Activated gamma-delta T cell treated with Interleukin-2 at 50 U/mL for 16 hours (primary cell): ENCODE results near the gene ARGLU1.
A peak's percentile ranks its signal among the peaks of the same experiment; 100 is the strongest.

Experiments
- DNase-seq: peaks from one replicate; pipeline ENCODE4 v3.0.0-alpha.2; 2020

ARGLU1 gene

GRCh38 chr13:106537521-106537920 is 30.4 kb downstream of the ARGLU1 start:
- DNase-seq = no peak

DNA sequence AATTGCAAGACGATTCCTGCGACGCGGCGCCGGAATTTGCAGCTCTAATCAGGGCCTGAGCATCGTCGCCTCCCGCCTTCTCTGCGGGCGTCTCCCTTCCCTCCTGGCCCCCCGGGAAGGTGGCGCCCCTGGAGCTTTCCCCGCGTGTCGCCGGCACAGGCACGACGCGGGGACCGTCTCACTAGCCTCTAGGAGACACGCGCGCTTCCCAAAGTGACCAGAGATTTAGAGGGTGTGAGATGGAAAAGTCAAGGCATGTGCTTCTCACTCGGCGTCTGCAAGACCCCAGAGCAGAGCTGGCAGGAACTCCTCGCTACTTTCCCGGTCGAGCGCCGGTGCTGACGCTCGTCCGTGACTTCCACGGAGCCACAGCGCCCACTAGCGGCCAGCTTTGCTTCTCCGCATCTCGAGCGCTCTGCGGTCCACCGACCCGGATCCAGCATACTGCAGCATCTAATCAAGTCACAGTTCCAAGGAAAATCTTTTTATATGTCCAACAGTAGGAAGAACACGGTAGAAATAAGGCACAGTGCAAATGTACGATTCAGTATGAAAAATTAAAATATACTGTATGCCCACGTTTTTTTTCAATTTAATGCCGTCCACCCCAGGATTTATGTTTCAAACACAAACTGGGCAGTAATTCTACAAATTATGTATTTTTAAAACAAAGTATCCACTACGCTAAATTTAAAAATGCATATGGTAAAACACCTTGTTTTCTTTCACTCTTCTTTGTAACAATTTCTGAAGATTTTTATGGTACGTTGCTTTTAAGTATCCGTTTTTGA is 31.5 kb downstream of the ARGLU1 start:
- peak; percentile 89 for DNase-seq

- peak; percentile 81 for DNase-seq
Measured at GRCh38 chr13:106535552-106536243, 32.2 kb downstream of the ARGLU1 start, which contains the start of gene EFNB2. Gene EFNB2 (minus strand): TSS chr13:106535662. CDS start chr13:106534964, 698 bp downstream.

GRCh38 chr13:106534639-106535551 is 33.0 kb downstream of the ARGLU1 start:
- DNase-seq = peak; percentile 8

DNA sequence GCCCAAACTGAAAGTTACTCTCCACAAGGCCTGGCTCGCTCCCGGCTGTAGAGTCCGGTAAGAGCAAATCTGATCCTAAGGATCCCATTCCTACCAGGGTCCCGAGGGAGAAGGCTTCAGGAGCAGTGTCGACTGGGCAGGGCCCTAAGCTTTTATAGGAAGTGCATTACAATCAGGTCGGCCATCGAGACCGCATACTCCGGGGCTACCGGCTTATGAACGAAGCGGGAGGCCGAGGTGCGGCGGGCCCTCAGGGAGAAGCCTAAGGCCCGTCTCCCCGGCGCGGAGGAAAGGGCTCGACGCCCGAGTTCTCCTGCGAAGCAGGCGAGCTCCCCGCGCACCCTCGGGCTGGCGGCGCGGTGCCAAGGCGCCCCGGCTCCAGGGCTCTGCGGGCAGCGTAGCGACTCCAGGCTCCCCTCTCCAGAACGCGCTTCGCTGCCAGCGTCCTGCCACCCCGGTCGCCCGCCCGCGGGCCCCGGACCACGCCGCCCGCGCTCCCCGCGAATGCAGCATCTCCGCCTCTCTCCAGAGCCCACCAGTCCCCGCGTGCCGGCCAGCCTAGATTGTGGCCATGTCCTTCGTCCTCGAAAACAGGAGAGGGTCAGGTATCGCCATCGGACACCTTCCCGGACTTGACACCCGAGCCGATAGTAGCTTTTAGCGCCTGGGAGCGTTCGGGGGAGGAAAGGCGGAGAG is 33.8 kb downstream of the ARGLU1 start:
- peak; percentile 16 for DNase-seq

- DNase-seq = no peak
Measured at GRCh38 chr13:106533101-106533942, 34.6 kb downstream of the ARGLU1 start.

DNA sequence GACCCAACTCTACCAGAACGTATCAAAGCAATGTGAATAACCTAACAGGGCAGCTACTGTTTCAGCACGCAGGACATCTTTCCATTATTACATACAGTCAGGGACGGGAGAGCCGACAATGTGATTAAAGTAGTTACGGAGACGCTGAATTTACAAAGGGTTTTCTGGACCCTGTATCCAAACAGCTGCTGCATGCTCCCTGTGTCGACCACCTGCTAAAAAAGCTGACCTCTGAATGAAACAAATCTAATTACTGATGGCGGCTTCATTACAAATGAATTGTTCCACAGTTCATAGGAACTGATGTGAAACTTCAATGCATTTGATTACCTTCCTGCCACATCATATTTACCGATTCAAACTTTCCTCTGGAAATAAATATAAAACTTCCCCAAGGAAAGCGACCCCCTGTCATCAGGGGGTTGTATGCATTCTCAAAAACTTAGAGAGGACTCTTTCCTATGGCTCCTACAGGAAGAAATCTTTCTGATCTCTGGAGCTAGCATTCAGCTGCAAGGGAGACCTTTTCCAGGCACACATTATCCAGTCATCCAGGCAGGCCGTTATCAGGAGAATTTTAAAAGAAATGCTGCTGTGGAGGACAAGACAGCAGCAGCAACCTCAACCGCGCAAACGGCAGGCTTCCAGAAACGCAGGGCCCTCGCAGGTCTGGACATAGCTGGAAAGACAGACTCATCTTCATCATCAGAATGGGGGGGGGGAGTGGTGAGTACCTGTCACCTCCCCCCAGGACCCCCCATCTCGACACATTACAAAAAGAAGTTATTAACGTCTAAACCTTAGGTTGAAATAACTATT is 35.6 kb downstream of the ARGLU1 start:
- DNase-seq = no peak

DNA sequence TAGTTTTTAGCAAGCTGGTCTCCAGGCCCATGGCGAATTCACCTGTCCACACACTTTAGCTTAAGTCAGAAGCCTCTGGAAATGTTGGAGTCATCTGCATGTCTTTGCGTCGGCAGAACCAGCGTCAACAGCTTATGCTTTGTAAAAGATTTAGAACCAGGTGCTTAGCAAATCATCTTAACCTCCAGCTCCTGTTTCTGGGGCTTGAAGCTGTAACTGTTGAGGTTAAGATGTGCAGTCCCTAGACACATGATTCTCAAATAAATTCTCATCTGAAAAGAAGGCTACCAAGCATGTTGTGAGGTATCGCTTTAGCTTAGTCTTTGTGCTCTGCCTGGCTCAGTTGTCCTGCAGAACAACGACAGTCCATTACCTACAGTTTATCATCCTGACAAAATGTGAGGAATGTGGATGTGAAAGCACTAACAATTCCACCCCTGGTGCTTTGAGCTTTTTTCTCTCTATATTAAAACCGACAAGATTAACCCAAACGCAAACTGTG is 36.9 kb downstream of the ARGLU1 start:
- DNase-seq = no peak

DNA sequence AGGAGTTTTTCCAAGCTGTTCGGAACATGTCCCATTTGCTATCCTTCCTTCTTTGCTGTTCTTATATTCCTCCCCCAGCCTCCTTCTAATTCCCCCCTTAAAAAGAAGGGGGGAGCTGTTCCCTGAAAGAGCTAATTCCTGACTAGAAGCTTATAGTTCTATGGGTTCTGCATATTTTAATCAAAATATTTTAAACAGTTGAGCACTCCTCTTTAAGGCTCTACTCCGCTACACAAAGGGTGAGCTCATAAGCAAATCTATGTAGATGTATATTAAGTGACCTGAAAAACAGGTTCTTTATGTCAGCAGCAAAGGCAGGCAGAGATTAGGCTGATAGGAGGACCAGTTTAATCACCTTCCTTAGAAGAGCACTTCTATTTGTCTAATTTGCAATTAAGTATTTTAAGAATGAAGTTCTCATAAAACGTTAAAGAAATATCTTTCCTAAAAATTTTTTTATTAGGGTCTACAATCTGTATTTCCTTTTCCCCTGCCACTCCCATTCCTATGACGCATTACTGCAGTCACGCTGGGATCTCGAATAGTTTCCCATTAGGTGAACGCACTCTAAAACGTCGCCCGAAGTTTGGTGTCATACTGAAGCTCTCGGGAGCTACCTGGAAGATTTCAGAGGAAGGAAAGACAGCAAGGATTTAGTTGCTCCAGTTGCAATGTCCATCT is 37.6 kb downstream of the ARGLU1 start:
- no peak for DNase-seq

DNA sequence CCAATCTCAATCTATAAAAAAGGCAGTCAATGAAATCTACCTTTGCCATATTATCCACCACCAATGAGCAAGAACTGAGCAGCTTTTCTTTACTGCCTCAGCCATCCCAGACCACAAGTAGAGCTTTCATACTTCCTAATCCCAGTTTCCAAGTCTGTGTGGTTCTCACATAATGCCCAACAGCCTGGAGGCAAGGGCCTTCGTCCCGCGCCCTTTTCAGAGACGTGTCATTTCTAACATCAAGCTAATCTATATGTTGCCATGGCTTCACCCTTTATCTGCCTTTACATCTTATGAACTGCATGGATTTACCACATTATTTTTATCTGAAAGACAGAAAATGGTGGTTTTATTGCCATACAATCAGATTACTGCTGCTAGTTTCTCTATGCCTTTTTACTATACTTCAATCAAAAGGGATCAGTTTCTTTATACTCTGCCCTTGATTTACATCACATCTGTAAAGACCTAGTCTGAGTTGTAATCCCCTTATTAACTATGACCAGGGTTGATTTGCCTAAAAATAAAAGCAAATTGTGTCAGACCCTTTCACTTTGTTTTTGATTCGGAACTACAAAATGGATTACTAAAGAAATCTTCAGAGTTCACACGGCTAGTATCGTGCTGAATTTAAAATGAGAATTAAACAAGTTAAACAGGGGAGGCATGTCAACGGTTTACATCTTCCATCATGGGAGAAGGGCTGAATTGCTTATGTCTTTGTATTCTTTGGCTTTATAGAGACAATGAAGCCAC is 38.3 kb downstream of the ARGLU1 start:
- no peak for DNase-seq

- no peak for DNase-seq
Measured at GRCh38 chr13:106528718-106529414, 39.1 kb downstream of the ARGLU1 start.

DNA sequence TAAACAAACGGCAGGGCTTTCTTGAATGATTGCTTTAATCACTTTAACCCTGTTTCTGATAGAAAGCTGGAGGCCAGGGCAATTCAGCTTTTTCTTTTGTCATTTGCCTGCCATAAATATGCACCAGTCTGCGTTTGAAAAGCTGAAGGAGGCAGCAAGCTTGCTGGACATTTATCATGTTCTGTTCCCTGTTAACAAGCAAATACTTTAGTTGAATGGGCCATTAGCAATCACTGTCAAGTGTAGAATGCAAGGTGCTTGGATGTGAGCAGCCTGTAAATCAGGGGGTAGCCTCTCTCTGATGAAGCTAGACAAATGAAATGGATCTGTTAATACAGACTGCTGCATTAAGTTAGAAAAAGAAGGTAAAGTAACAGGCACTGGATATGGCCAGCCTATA is 40.1 kb downstream of the ARGLU1 start:
- no peak for DNase-seq

DNA sequence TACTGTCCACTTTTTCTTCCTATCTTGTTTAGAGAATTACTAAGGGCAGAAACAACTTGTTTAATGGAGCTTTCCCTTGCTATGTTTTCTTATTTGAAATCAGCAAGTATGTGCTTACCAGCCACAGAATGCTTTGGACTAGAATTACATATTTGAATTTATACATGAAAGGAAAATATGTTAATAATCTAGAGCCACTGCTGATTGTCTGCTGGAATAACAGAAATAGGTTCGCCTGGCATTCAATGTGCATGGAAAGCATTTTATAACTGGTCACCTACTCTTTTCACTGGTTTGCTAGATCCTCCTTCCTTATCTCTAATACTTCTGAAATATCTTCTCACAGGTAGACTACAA is 40.5 kb downstream of the ARGLU1 start:
- DNase-seq = no peak

GRCh38 chr13:106526738-106527444 is 41.0 kb downstream of the ARGLU1 start:
- DNase-seq = no peak

DNA sequence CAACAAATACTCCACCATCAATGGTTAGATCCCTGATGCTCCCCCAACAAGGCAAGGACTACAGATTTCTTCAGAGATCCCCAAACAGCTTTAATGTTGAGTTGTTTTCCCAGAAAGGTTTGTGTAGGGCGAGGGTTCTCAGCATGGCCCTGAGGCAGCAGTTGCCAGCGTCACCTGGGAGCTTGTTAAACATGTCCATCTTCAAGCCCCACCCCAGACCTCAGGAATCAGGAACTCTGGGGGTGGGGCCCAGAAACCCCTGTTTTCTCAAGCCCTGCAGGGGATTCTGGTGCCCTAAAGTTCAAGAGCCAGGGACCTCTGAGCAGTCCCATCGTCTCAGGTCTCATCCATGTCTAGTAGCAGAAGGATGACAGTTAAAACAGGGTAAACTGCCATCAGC is 42.1 kb downstream of the ARGLU1 start:
- DNase-seq = no peak

- no peak for DNase-seq
Measured at GRCh38 chr13:106524108-106524507, 43.8 kb downstream of the ARGLU1 start.

DNA sequence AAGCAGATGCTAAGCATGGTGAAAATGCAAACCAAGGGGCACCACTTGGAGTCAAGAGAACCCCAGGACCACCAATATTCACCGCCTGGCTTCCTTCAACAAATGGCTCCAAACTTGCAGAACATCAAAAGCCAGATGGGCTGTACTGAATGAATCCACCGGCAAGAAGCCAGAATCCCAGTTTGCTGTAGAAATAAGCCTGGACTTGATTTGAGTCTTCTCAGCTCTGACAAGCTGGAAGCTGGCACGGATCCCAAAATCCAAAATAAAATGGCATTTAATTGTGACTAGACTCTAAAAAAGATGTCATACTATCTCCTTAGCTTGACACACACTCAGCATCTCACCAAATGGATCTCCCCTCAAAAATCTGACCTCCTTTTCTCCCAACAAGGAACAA is 44.4 kb downstream of the ARGLU1 start:
- DNase-seq = no peak
